ENCODE results near the gene TRIM28.

GRCh38 chr19:58552655-58553054 lies 8.8 kb downstream of the TRIM28 start:
- no peak for TF ChIP-seq CTCF (IDR thresholded peaks at IDR 0.05)
- no peak for TF ChIP-seq POLR2A (IDR thresholded peaks at IDR 0.05)
